Vagina (tissue), 2 donors: ENCODE results near the gene S1PR2.

Source experiments
- POLR2A ChIP-seq, 2 donors: fragments of 450-650 bp; IDR thresholded peaks; one replicate each; pipeline ENCODE4 v1.6.1; 2017; ENCODE audit warnings: antibody characterized with exemption in 2 of 2, mild to moderate bottlenecking in 2 of 2, moderate library complexity in 2 of 2
- TF ChIP-seq, protein P1 (sequence below), 3 experiments: fragments of 450-650 bp in 2 of 3; fragments of 200-600 bp in 1 of 3; sonication (generic) in 1 of 3; IDR thresholded peaks; one replicate each; pipeline ENCODE4 v1.5.1; 2017 to 2019; ENCODE audit warnings: antibody characterized with exemption in 3 of 3, mild to moderate bottlenecking in 2 of 3, moderate library complexity in 2 of 3

DNA sequence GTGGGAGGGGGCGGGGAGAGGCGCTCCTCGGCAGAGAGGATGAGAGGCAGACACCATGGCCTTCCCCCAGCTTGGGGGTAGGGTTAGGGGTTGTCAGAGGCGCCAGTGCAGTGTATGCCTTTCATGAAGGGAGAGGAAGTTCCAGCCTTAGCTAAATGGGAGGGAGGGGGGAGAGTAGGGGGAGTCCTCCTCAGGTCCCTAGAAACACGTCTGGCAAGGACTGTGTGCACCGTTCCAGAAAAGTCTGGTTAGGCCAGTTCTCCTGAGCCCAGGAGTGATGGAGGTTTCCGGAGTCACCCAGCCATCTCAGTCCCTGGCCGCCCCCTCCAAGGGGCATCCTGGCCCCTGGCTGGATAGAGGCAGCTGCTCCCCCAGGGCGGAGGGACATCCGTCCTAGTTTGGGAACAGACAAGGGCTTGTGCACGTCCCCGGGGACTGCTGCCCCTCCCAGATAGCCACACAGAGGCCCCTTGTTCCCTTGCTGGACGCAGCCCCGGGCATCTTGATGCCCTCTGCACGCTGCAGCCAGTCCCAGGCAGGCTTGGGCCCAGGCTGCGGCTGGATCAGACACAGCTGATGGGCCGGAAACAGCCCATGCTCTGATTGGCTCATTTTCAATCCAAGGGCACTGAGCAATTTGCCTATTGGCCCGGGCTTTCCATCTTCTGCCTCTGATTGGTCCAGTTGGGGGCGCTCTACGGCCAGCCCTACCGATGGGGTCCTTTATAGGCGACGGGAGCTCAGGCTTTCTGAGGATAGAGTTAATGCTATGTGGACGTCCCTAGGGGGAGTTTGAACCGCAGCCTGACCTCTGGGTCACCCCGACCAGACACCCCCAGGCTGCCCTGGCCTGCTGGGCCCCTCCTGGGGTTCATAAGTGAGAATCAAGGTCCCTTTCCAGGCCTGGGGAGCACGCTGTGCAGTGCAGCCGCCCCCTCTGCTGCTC lies 3.8 kb downstream of the S1PR2 start:
- peak in 1 of 2 donors; percentile 14 for TF ChIP-seq POLR2A (IDR thresholded peaks at IDR 0.05)
- TF ChIP-seq, protein P1, sequence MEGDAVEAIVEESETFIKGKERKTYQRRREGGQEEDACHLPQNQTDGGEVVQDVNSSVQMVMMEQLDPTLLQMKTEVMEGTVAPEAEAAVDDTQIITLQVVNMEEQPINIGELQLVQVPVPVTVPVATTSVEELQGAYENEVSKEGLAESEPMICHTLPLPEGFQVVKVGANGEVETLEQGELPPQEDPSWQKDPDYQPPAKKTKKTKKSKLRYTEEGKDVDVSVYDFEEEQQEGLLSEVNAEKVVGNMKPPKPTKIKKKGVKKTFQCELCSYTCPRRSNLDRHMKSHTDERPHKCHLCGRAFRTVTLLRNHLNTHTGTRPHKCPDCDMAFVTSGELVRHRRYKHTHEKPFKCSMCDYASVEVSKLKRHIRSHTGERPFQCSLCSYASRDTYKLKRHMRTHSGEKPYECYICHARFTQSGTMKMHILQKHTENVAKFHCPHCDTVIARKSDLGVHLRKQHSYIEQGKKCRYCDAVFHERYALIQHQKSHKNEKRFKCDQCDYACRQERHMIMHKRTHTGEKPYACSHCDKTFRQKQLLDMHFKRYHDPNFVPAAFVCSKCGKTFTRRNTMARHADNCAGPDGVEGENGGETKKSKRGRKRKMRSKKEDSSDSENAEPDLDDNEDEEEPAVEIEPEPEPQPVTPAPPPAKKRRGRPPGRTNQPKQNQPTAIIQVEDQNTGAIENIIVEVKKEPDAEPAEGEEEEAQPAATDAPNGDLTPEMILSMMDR (IDR thresholded peaks at IDR 0.05), result no peak
